Psoas muscle (tissue), 8 donors: Measurements from ENCODE around the gene TNFSF9. TPM values are rescaled to one million over a fixed set of nuclear protein-coding genes. Genes with fewer than 3 reads are reported as not detected.

ENCODE experiments used
- ATAC-seq, 4 donors: fragments of 200-7000 bp; cut with Tn5 transposase; one replicate each; pipeline ENCODE4 v1.9.1; 2020; ENCODE audit warnings: moderate library complexity in 3 of 4, mild to moderate bottlenecking in 2 of 4
- DNase-seq, 2 donors: peaks; one replicate each; pipeline ENCODE4 v3.0.0-alpha.2; 2020
- H3K27ac ChIP-seq: fragments of 200-600 bp; one replicate; pipeline ENCODE4 v1.8.0; 2022
- H3K27me3 ChIP-seq, 3 donors: fragments of 200-600 bp in 1 of 3; one replicate each; pipeline versions ENCODE4 v1.6.1 to v1.8.0; 2013 to 2022; ENCODE audit warnings: low read length in 2 of 3, mild to moderate bottlenecking in 2 of 3, moderate library complexity in 1 of 3; ENCODE audit not compliant: insufficient read depth in 3 of 3
- H3K36me3 ChIP-seq, 2 donors: fragments of 200-600 bp in 1 of 2; one replicate each; pipeline versions ENCODE4 v1.6.1 to v1.8.0; 2013 to 2022; ENCODE audit warnings: low read depth in 1 of 2, mild to moderate bottlenecking in 1 of 2, moderate library complexity in 1 of 2; ENCODE audit not compliant: insufficient read depth in 1 of 2
- H3K4me1 ChIP-seq: fragments of 200-600 bp; one replicate; pipeline ENCODE4 v1.8.0; 2022
- H3K4me3 ChIP-seq: fragments of 200-600 bp; one replicate; pipeline ENCODE4 v1.8.0; 2022; ENCODE audit warnings: mild to moderate bottlenecking
- H3K9me3 ChIP-seq: fragments of 200-600 bp; one replicate; pipeline ENCODE4 v1.8.0; 2022
- WGBS, 3 donors: extraction: QIAGEN DNeasy Blood & Tissue Kit; methylation state at CpG; one replicate each; pipeline versions ENCODE4 v1.1.6 to v1.1.7; 2013; 5-methylcytosine and 5-hydroxymethylcytosine counted together
- intact Hi-C, 2 donors: fragments of 100-400 bp; cut with DNase I; formaldehyde crosslinking; loops; one replicate each; pipeline versions ENCODE4 v1.11.0 to v1.14.2; 2022
- polyA plus RNA-seq, 3 donors: library from polyadenylated mRNA; stranded (reverse); fragments of 200-250 nt; gene quantifications; one replicate each; pipeline ENCODE4 v1.2.3, GENCODE V29; 2013
- total RNA-seq, 4 donors: library from RNA; stranded (reverse); fragmentation: NEBNext Ultra II Directional in 2 of 4; extraction: Animal tissue kit (Norgen Biotek cat#: 25700) in 2 of 4; gene quantifications; one replicate each; pipeline versions ENCODE4 v1.2.1 to v1.2.4, GENCODE V29; 2021 to 2023
- TF ChIP-seq, protein P1 (sequence below): fragments of 200-600 bp; IDR thresholded peaks from one replicate; pipeline ENCODE4 v1.8.0; 2022; ENCODE audit warnings: antibody characterized with exemption
- donor health status: healthy with polysubstance abuse.
- donor health status: DM: no; HTN: no; CAD: no; lungs with moderate emphysema.
- donor health status: Bipolar disorder and iron deficiency.
- donor health status: healthy.
- donor health status: DM: yes; HTN: yes; CAD: no.
- donor health status: DM: no; HTN: no; CAD: no.
- donor health status: DM: no; HTN: no; CAD: no.
- donor health status: DM: yes; HTN: yes; CAD: no.

TNFSF9 gene
- total and polyA plus RNA-seq, 7 donors: 0.25 to 1.9 (median 0.62) TPM; not detected in 1

DNA sequence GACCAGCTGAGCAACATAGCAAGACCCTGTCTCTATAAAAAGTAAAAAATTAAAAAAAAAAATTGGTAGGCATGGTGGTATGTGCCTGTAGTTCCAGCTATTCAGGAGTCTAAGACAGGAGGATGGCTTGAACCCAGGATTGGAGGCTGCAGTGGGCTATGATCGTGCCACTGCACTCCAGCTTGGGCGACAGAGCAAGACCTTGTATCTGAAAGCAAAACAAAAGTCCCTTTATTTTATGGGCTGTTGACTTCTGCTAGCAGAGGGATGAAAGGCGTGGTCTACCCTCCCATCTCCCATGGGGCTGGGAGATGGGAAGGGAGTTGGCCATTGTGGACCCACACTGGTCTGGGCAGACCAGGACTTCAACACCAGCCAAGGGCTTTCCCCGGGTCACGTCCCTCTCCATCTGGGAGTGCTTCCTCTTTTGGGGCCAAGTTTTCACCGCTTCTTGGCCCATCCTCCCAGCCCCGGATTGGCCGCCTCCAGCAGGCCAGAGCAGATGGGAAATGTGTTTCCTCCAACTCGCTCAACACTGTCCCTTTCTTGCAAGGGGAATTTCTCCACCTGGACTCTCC is 2.2 kb upstream of the TNFSF9 start:
- Histone ChIP-seq H3K27me3 (peaks cover 0 to 16% (median 15%) of the 10 kb centered on the region in 3 donors), H3K4me3 (no peak overlapping the region), H3K9me3 (no peaks in the 10 kb centered on the region), H3K36me3 (no peaks in the 10 kb centered on the region), H3K27ac (no peak overlapping the region), H3K4me1 (peaks cover 7% of the 10 kb centered on the region)
- DNase-seq: peak; percentile 57 to 81
- 15 to 23% (median 20%) methylated on average over 8 to 9 of the region's 9 CpGs for whole genome bisulfite sequencing, 3 donors
- intact Hi-C loops: no loop called here
- peak in 2 of 4 donors; percentile 10 to 17 for ATAC-seq
- TF ChIP-seq, protein P1, sequence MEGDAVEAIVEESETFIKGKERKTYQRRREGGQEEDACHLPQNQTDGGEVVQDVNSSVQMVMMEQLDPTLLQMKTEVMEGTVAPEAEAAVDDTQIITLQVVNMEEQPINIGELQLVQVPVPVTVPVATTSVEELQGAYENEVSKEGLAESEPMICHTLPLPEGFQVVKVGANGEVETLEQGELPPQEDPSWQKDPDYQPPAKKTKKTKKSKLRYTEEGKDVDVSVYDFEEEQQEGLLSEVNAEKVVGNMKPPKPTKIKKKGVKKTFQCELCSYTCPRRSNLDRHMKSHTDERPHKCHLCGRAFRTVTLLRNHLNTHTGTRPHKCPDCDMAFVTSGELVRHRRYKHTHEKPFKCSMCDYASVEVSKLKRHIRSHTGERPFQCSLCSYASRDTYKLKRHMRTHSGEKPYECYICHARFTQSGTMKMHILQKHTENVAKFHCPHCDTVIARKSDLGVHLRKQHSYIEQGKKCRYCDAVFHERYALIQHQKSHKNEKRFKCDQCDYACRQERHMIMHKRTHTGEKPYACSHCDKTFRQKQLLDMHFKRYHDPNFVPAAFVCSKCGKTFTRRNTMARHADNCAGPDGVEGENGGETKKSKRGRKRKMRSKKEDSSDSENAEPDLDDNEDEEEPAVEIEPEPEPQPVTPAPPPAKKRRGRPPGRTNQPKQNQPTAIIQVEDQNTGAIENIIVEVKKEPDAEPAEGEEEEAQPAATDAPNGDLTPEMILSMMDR: no peak

DNA sequence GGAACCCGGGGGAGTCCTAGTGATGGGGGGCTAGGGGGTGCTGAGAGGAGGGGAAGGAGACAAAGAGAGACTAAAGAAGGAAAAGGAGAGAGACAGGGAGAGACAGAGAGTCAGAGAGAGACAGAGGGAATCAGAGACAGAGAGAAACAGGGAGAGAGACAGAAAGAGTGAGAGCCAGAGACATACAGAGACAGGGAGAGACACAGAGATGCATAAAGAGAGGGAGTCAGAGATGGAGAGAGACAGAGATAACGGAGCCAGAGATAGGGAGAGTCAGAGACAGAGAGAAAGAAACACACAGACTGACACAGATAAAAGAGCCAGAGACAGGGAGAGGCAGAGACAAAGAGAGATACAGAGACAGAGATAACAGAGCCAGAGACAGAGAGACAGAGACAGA is 1.5 kb upstream of the TNFSF9 start:
- peaks cover 0 to 18% (median 15%) of the 10 kb centered on the region in 3 donors for H3K27me3 ChIP-seq
- WGBS, 3 donors: 28 to 54% (median 47%) methylated on average over 2 of the region's 2 CpGs
- H3K27ac ChIP-seq: no peak overlapping the region
- DNase-seq: no peak
- TF ChIP-seq, protein P1: no peak
- no peaks in the 10 kb centered on the region for H3K36me3 ChIP-seq
- no peaks in the 10 kb centered on the region for H3K9me3 ChIP-seq
- peak overlapping the region; percentile 74 for H3K4me3 ChIP-seq
- intact Hi-C loops: no loop called here
- ATAC-seq: no peak
- peaks cover 7% of the 10 kb centered on the region for H3K4me1 ChIP-seq

DNA sequence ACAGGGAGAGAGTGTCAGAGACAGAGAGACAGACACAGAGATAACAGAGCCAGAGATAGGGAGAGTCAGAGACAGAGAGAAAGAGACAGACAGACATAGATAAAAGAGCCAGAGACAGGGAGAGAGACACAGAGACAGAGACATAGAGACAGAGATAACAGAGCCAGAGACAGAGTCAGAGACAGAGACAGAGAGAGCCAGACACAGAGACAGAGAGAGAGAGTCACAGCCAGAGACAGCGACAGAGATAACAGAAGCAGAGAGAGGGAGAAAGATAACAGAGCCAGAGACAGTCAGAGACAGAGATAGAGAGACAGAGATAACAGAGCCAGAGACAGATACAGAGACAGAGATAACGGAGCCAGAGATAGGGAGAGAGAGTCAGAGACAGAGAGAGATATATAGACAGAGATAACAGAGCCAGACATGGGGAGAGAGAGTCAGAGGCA is 865 bp upstream of the TNFSF9 start:
- 70 to 78% (median 76%) methylated on average over 2 of the region's 2 CpGs for WGBS, 3 donors
- H3K4me3 ChIP-seq: peak overlapping the region; percentile 74
- H3K4me1 ChIP-seq: peaks cover 7% of the 10 kb centered on the region
- TF ChIP-seq, protein P1: no peak
- intact Hi-C loops: loop anchor here in 1 of 2 donors (5.0 to 10.0 kb wide), 2 partner anchors 207 to 335 kb away; partner anchors contain the start of genes GPR108 and TRIP10
- ATAC-seq (peak in 1 of 4 donors; percentile 2), DNase-seq (no peak)
- no peaks in the 10 kb centered on the region for H3K36me3 ChIP-seq
- H3K27ac ChIP-seq: peak overlapping the region; percentile 81
- H3K27me3 ChIP-seq: peaks cover 0 to 22% (median 15%) of the 10 kb centered on the region in 3 donors
- H3K9me3 ChIP-seq: no peaks in the 10 kb centered on the region

DNA sequence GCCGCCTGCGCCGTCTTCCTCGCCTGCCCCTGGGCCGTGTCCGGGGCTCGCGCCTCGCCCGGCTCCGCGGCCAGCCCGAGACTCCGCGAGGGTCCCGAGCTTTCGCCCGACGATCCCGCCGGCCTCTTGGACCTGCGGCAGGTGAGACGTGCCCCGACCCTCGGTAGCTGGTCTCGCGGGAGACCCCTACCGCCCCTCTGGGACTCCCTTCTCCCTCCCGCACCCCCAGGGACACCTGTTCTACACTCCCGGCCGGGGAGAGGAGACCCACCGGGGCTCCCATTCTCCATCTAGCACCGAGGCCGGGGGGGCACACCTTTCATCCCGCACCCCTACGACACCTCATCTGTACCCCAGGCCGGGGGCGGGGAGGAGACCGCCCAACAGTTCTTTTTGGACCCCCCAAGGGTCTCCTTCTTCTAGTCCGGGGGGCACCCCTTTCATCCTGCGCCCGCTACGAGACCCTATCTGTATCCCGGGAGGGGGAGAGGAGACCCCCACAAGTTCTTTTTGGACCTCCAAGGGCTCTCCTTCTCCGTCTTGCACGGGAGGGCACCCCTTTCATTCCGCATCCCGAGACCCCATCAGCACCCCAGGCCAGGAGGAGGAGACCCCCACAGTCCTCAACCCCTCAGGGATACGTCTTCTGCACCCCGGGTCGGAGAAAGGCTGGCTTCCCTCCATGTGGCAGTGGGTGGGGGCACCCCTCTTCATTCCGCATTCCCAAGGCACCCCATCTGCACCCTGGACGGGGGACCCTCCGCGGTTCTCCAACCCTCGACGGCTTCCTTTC is 533 bp downstream of the TNFSF9 start:
- Histone ChIP-seq H3K9me3 (no peaks in the 10 kb centered on the region), H3K27ac (peak overlapping the region; percentile 81), H3K4me3 (peak overlapping the region; percentile 74), H3K4me1 (peaks cover 7% of the 10 kb centered on the region), H3K27me3 (peaks cover 0 to 22% (median 15%) of the 10 kb centered on the region in 3 donors), H3K36me3 (no peaks in the 10 kb centered on the region)
- TF ChIP-seq, protein P1: no peak
- no peak for DNase-seq
- intact Hi-C loops: loop anchor here in 1 of 2 donors (5.0 to 10.0 kb wide), 2 partner anchors 206 to 333 kb away; partner anchors contain the start of genes GPR108 and TRIP10
- 7 to 11% (median 10%) methylated on average over 37 to 57 of the region's 57 CpGs for WGBS, 3 donors
- ATAC-seq: peak in 2 of 4 donors; percentile 4 to 17
